A673 (cell line): ENCODE results near the gene NUMB.

Experiments
- CTCF ChIP-seq: fragments of 300-800, 200-600 bp; sonication (generic); conservative IDR thresholded peaks from 2 replicates; pipeline ENCODE4 v1.5.1; 2017; ENCODE audit warnings: low read depth, mild to moderate bottlenecking, antibody characterized with exemption, low read length, moderate library complexity, mixed read lengths
- EZH2 ChIP-seq: fragments of 200-600 bp; sonication (generic); IDR thresholded peaks from 2 replicates; pipeline ENCODE4 v1.6.1; 2017; ENCODE audit warnings: borderline replicate concordance, low read depth, mild to moderate bottlenecking, mixed read lengths, antibody characterized with exemption, low read length; ENCODE audit not compliant: poor library complexity, severe bottlenecking

- no peak for TF ChIP-seq CTCF
- no peak for TF ChIP-seq EZH2
Measured at GRCh38 chr14:73358187-73358586, 100.2 kb downstream of the NUMB start.
